Panc1 (cell line): ENCODE measurements around the gene ZBED5. TPM values are rescaled to one million over a fixed set of nuclear protein-coding genes. Genes with fewer than 3 reads are reported as not detected.

ENCODE experiments used
- ATAC-seq: fragments of 200-7000 bp; cut with Tn5 transposase; 2 replicates; pipeline ENCODE4 v1.9.1; 2020; ENCODE audit warnings: mild to moderate bottlenecking, moderate library complexity
- BruUV-seq: library from RNA; stranded (reverse); fragments of 400-500 nt; replicated peaks from 2 replicates; lab custom pipeline; 2021; lab: Mats Ljungman, UMichigan
- CTCF ChIA-PET: fragments of 300-600 bp; sonication (Branson Sonifier 250); formaldehyde crosslinking; loops from one replicate; lab custom pipeline; 2022; ENCODE audit warnings: antibody characterized with exemption; lab: Charles Lee
- POLR2A ChIA-PET: fragments of 300-600 bp; sonication (Branson Sonifier 250); formaldehyde crosslinking; loops from one replicate; lab custom pipeline; 2022; ENCODE audit warnings: antibody characterized with exemption; lab: Charles Lee
- DNase-seq: peaks from one replicate; pipeline ENCODE4 v3.0.0-alpha.2; 2010; ENCODE audit warnings: low read depth, low spot score
- H3K27ac ChIP-seq: 2 replicates; pipeline ENCODE4 v1.5.1; 2011; ENCODE audit warnings: mild to moderate bottlenecking, low read length, inconsistent platforms
- H3K27me3 ChIP-seq: fragments of 200-500 bp; sonication (Bioruptor generic); 2 replicates; pipeline ENCODE4 v1.6.0; 2014; ENCODE audit warnings: low read length, inconsistent platforms; ENCODE audit not compliant: control insufficient read depth, insufficient read depth
- H3K36me3 ChIP-seq: fragments of 200-500 bp; sonication (Bioruptor generic); 2 replicates; pipeline ENCODE4 v1.5.1; 2014; ENCODE audit warnings: inconsistent platforms, mild to moderate bottlenecking, low read length, moderate library complexity; ENCODE audit not compliant: control insufficient read depth, insufficient read depth
- H3K4me1 ChIP-seq: 2 replicates; pipeline ENCODE4 v1.5.1; 2011; ENCODE audit warnings: inconsistent platforms, mild to moderate bottlenecking, low read length, moderate library complexity; ENCODE audit not compliant: control insufficient read depth, insufficient read depth
- H3K4me3 ChIP-seq, 2 experiments: 2 replicates each; pipeline ENCODE4 v1.5.1; 2011 to 2012; ENCODE audit warnings: low read depth in 2 of 2, low read length in 2 of 2, mild to moderate bottlenecking in 2 of 2, inconsistent platforms in 1 of 2, moderate library complexity in 1 of 2
- H3K9me3 ChIP-seq: fragments of 200-500 bp; sonication (Bioruptor generic); 2 replicates; pipeline ENCODE4 v1.5.1; 2014; ENCODE audit warnings: low read depth, mild to moderate bottlenecking, inconsistent platforms, low read length, moderate library complexity; ENCODE audit not compliant: control insufficient read depth, insufficient read depth
- CTCF ChIP-seq: fragments of 450-650 bp; IDR thresholded peaks from 2 replicates; pipeline ENCODE4 v1.5.1; 2017; ENCODE audit warnings: mild to moderate bottlenecking
- POLR2AphosphoS5 ChIP-seq: IDR thresholded peaks from 2 replicates; pipeline ENCODE4 v1.6.1; 2012; ENCODE audit warnings: mild to moderate bottlenecking, low read depth, low read length, moderate library complexity
- REST ChIP-seq, 2 experiments: IDR thresholded peaks; 2 replicates each; pipeline ENCODE4 v1.6.1; 2011 to 2012; ENCODE audit warnings: low read depth in 2 of 2, control low read depth in 1 of 2, low read length in 1 of 2, mild to moderate bottlenecking in 1 of 2, moderate library complexity in 1 of 2; ENCODE audit not compliant: insufficient read depth in 1 of 2
- SIN3A ChIP-seq: IDR thresholded peaks from 2 replicates; pipeline ENCODE4 v1.6.1; 2012; ENCODE audit warnings: low read depth, mild to moderate bottlenecking, low read length, moderate library complexity, borderline replicate concordance; ENCODE audit not compliant: insufficient read depth
- TCF7L2 ChIP-seq: IDR thresholded peaks from 2 replicates; pipeline ENCODE4 v1.6.1; 2011; ENCODE audit warnings: mild to moderate bottlenecking, low read depth, low read length, inconsistent platforms
- in situ Hi-C: cut with HindIII; loops from 2 replicates; pipeline ENCODE4 v1.10.0; 2016; ENCODE audit warnings: low sequenced_read_pairs, low pct_unique_long_range_greater_than_20kb
- intact Hi-C: fragments of 100-400 bp; cut with micrococcal nuclease; formaldehyde crosslinking; loops from one replicate; pipeline ENCODE4 v1.10.0; 2022; ENCODE audit not compliant: unreplicated experiment
- total RNA-seq: library from RNA; stranded (reverse); gene quantifications from one replicate; pipeline ENCODE4 v1.2.1, GENCODE V29; 2021; ENCODE audit not compliant: unreplicated experiment

The ZBED5 gene
- total RNA-seq, 1 experiment from 2014 or later, result 114 TPM

DNA sequence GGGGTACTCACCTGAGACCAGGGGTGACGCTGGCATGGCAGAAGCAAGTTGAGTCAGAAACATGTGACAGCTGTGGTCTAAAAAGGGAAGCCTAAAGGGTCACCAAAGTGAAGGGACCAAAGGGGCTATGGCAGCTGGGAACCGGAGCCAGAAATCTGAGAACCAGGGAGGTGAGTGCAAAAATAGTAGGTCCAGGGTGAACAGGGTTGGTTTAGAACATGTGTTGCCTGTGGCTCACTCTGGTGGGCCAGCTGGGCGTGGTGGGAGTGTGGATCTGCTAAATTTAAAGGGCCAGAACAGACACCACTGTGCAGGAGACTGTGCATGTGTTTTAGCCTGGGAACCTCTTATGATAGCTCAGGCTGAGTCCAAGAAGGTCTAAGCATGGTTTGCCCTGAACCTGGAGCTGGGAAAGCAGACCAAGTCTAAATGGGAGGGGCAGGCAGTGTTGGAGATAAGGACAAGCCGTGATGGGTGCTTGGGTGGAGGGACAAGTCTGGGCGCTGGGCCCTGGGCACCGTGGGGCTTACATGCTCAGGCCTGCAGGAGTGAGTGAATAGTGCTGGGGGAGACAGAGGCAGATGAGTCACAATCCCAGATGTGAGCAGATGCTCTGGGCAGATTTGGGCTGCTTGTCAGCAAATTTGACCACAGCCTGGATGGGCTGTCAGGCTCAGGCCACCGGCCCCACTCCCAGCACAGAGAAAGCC lies 41.4 kb upstream of the ZBED5 start:
- peak overlapping the region in 1 of 2 experiments; percentile 17; a peak in 2 of 4 replicates for H3K4me3 ChIP-seq
- peak overlapping the region; percentile 90 for H3K27ac ChIP-seq
- ChIA-PET POLR2A (interaction anchor here (0.8 to 2.3 kb wide), 3 partner anchors 18 to 90 kb away, joined by 3 to 12 read pairs (median 4); partner anchors contain the start of gene EIF4G2), CTCF (interaction anchor here (0.5 to 0.6 kb wide), 2 partner anchors 28 to 95 kb away, joined by 3 to 4 read pairs; no protein-coding TSS in a partner anchor)
- no peaks in the 10 kb centered on the region; the same call in 1 of the 2 replicates for H3K9me3 ChIP-seq
- DNase-seq, result no peak
- ATAC-seq, result peak; percentile 75
- TF ChIP-seq SIN3A, result no peak
- TF ChIP-seq TCF7L2, result no peak
- no peak for TF ChIP-seq REST (IDR thresholded peaks at IDR 0.05; ENCODE audit: insufficient read depth in 1 of 2, low read depth in 2 of 2, low read length in 1 of 2)
- no peak for TF ChIP-seq CTCF
- no peak for TF ChIP-seq POLR2AphosphoS5
- H3K36me3 ChIP-seq, result no peaks in the 10 kb centered on the region
- H3K27me3 ChIP-seq, result no peaks in the 10 kb centered on the region
- TSS peak; percentile 90 for BruUV-seq
- intact Hi-C loops, result no loop called here
- peaks cover 35% of the 10 kb centered on the region for H3K4me1 ChIP-seq
- in situ Hi-C loops, result no loop called here

DNA sequence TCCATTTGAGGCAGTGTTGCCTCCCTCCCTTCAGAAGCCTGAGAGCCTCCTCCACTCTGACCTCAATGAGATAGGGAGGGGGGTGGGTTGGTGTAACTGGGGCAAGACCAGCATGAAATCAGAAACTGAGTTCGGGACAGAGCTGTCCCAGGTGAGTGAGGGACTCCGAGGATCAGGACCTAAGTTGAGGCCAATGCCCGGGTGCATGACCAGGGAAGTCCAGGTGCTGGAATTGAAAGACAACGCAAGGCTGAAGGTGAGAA lies 40.8 kb upstream of the ZBED5 start:
- no TSS peak for BruUV-seq
- TF ChIP-seq CTCF (no peak), SIN3A (no peak), POLR2AphosphoS5 (no peak)
- Histone ChIP-seq H3K36me3 (no peaks in the 10 kb centered on the region), H3K27me3 (no peaks in the 10 kb centered on the region), H3K4me1 (peaks cover 35% of the 10 kb centered on the region), H3K9me3 (no peaks in the 10 kb centered on the region; the same call in 1 of the 2 replicates), H3K27ac (peak overlapping the region; percentile 90), H3K4me3 (no peak overlapping the region)
- DNase-seq (no peak), ATAC-seq (no peak)
- intact Hi-C loops, result no loop called here
- in situ Hi-C loops, result no loop called here
- ChIA-PET POLR2A (no interaction called here), CTCF (no interaction called here)
